HG02970 (cell line): ENCODE data around the gene SMAD5.

Experiments used
- ATAC-seq: cut with Tn5 transposase; IDR thresholded peaks from one replicate; pipeline ENCODE4 v1.9.1; 2021; ENCODE audit warnings: mild to moderate bottlenecking, moderate library complexity, moderate number of reproducible peaks; ENCODE audit not compliant: unreplicated experiment, low FRiP score

The SMAD5 gene

DNA sequence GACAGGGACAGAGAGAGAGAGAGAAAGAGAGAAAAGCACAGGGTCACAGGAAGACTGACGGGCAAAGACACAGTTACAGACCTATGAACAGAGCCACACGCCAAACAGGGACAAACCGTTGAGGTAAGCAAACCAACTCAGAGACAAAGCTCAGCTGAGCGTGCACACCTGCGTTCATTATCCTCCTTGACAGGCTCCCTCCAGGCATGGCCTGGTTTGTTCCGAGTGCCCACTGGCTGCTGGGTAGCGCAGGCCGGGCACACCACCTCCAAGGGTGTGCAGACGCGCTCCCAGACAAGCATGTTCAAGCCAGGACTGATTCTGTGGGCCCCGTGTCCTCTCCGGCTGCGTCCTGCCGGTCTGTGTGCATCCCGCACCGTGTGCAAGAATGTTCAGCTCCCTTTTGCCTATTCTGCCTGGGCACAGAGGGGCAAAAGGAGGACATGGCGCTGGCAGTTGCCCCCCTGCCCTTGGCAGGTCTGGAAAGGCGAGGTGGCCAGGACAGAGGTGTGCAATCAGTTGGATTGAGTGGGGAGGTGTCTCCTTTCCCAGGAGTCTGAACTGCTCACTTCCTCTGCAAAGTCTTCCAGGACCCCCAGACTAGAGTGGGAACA is 60.8 kb downstream of the SMAD5 start:
- ATAC-seq, result no peak

DNA sequence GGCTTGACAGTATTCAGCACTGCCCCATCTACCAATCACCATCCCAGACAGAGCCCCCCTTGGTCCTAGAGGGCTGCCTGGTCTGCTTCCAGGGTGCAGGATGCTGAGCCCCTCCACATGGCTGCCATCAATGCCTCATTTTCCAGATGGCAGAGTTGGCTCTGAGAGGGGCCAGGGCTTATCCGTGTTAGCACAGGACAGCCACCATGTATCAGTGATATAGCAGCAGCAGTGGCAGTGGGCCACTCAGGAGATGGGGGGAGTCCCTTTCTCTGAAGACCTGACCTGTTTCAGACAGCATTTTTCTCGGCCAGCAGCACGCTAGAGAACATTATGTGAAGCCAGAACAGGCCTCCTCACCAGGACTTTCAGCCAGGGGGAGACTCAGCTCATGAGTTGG is 61.9 kb downstream of the SMAD5 start:
- no peak for ATAC-seq

DNA sequence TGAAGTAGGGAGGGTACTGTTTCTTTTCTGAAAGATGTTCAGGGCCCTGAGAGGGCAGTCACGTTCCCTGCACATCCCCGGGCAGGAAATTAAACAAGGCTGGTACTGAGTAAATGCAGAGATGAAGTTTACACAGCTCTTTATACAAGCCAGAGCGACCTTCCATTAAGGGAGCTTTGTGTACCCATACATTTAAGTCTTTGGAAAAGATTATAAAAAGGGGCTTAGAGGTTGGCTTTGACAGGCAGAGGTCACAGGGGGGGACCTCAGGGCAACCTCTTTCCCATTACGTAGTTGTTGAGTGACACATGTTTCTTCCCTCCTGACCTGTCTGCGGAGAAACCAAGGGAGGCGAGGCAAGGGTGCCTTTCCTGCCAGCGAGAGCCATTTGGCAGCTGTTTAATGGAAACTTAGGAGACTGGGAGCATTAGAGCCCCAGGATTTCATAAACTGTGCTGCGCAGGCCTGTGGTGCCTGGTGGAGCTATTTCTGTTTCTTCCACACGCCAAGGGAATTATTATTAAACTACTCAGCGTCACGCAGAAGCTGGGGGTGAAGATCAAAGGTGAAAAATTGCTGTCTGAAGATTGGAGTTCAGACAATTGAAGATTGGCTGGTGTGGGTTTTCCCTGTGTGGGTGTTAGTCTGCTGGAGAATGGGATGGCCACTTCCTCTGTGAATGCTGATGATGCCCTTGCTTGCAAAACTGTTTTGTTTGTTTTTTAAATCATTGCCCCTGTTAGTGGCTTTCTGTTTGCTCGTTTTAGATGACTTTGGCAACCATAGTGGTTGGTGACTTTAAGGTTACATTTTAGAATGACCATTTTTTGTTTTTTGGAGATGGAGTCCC is 63.6 kb downstream of the SMAD5 start:
- no peak for ATAC-seq

DNA sequence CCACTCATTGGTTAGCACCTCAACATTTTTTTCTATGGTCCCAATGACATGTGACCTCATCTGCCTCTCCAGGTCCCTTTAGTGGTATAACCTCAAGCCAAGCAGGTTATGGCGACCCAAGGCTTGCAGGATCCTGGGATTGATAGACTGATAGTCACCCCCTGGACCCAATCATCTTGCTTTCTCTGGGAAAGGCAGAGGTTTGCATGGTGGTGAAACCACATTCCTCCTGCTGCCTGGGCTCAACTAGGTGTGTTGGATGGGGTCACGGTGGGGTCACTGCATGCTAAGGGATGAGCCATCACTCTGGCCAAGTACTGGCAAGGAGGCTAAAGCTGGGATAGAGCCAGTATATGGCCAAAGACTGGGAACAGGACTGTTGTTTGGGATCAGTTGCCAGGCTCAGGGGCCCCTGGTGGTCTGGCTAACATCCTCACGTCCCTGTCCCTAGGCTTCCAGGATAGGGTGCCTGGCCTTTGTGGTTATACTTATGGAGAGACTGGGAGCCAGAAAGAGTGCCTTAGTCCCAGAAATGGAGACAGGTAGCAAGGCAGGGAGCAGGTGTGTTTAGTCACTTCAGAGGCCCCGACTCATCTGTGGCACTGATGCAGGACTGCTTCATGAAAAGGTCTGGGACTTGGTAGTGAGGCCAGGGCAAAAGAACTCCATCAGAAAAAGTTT is 65.0 kb downstream of the SMAD5 start:
- no peak for ATAC-seq

DNA sequence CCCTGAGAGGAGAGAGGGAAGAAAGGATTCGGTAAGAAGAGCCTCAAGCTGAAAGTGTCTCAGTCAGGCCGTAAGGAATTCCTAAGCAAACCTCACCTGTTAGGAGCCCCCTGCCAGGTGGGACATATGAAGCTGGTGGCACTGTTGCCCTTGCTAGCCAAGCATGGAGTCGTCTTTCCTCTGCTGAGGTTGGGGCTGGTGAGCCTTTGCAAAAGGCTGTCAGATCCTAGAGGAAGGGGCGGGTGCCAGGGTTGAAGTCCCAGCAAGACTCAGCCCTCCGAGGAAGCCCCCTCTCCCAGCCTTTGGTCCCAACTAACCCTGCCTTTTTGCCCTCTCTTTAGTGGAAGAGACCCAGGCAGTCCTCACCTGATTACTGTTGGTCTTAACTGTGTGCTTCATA is 65.8 kb downstream of the SMAD5 start:
- ATAC-seq, result no peak

DNA sequence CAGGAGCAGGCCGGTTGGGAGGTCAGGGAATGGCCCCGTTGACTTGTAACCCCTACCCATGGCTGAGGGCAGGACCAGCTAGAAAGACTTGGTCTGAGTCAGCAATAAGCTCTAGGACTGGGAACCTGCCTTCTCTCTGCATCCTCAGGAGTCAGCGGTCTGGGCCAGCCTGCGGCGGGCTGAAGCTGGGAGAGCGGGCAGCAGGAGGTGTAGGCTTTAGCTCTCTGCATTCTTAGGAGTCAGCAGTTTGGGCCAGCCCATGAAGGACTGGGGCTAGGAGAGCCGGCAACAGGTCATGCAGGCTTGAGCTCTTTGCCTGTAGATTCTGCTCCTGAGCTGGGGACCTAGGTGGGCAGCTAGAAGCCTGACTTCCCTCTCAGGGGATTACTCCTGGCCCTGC is 66.8 kb downstream of the SMAD5 start:
- ATAC-seq, result no peak

DNA sequence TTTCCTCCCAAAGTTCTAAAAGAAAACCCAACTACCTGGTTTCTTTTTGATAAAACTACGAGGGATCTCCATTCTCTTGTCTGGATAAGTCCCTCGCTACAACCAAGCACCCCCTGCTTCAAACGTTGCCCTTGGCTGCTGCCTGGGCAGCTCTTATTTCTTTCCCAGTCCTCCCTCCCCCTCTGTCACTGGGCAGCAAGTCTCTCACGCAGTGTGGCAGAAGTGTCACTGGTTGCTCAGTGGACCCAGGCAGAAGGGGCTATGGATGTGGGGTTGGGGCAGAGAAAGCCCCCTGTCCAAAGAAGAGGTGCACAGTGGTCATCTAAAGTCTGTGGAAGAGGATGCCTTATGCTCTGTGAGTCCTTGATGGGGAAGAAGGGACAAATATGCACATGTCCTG is 67.5 kb downstream of the SMAD5 start:
- no peak for ATAC-seq

DNA sequence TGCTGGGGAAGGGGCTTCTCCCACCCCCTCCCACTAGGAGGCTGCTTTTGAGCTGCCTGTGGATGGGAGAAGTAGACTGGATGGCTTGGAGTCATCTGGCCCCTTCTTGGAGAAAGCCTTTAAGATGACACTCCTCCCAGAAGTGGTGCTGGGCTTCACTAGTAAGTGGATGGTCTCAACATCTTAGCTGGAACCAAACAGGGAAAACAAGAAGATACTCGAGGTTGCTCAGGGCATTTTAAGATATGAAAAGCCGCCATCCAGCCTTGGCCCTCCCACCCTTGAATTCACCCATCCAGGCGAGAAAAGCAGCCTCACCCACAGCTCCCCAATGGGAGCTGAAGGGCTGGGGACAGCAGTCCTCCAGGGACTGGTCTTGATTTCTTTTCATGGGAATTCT is 68.1 kb downstream of the SMAD5 start:
- ATAC-seq, result no peak

DNA sequence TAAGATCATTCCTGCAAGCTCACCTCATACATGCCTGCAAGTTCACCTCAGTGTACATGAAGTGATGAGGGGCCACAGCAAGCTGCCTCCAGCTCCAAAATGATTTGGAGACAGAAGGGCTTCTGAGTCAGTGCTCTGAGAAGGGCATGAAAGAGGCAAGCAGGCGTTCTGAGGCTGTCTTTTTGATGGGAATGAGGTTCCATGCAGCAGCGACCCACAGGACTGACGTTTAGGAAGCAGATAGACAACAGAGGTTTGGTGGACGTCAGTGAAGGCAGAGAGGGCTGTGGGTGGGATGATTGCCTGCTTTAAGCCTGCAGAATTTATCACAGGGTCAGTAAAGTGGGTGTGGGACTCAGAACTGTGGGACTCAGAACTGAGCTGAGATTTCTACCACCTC is 69.2 kb downstream of the SMAD5 start:
- ATAC-seq, result no peak

DNA sequence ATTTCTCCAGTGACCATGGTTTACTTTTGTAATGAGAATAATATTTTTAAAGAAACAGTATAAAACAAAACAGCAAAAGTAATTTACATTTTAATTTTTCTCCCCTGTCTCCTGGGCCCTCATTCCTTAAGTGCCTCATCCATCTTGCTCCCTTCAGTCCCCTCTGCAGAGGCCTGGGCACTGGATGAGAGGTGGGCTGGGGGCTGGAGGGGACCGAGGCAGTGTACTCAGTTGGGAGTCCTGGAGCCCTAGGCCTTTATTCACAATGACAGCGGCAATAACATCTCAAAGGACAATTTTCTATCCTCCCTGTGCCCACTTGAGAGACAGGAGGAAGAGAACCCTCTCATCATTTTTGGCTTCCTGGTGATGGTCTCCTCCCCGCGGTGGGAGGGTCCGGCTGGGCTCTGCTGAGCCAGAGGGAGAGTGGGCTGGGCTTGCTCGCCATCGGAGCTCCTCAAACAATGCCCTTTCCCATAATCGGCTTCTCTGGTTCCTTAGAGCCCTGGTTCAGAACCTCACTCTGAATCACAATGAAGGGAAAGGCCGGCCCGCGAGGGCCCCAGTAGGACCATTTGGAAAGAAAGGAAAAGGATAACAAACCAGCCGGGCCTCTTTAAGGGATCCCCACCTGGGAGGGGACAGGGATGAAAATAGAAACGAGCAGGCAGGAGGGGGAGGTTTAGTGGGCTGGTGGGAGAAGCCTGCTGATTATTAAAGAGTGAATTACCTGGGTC is 70.0 kb downstream of the SMAD5 start:
- no peak for ATAC-seq

DNA sequence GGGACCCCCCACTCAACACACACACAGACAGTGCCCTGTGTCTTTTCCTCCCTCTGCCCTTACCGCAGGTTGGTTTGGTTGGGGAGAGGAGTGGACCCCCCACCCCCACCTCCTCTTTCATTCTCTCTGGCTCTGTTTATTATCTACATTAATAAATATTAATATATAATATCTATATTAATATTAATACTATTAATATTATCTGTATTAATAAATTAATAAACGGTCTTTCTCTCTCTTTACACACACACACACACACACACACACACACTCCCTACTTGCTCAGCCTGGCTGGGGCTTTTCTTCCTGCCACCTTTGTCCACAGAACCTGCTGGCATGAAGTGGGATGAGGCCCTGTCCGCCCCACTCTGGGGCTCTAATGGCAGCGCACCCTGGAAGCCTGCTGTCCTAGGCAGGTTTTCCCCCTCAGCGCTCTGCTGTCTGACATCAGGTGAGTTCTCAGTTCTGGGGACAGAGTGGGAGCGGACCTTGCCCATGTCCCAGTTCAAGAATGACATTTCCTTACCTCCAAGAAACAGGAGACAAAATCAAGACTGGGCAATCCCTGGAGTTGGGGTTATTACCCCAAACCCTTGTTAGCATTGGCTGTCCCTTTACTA is 70.8 kb downstream of the SMAD5 start:
- no peak for ATAC-seq

DNA sequence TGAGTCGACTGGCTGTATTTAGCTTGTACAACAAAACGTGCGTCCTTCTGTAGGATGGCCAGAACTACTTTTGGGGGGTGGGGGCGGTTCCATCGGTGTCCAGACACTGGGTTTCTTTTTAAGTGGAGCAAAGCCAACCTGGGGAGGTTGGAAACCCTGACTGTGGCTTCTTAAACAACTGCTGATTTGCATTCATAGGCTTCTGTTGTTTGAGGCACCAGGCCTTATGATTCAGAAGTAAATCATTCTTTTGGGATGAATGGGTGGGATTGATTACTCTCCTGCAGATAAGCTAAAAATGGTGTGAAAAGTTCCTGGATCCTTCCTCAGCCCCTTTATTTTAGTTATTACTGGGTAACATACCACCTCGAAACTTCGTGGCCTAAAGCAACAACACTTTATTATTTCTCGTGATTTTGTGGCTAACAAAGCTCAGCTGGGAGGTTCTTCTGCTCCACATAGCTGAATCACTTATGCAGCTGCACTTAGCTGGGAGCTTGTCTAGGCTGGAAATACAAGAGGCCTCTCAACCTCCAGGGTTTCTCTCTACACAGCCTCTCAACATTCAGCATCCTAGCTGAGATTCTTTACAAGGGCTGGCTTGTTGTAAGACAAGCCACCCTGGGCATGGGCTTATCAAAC is 72.5 kb downstream of the SMAD5 start:
- ATAC-seq, result no peak

DNA sequence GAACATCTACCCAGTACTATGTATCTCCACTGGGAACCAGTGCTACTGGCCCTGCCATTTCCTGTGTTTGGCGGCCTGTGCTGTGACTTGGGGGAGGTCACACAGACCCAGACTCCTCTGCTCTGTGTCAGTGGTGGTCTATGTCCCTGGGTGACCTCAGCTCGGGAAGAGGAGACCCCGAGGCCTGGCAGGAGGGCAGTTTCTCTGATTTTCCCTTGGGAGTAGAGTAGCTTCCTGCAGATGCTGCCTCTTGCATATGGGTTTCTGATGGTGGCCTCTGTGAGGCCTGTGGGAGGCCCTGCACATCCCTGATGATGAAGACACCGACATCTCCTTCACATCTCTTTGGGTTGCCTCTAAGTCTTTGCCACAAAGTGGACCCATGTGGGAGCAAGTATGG is 73.3 kb downstream of the SMAD5 start:
- ATAC-seq, result no peak

DNA sequence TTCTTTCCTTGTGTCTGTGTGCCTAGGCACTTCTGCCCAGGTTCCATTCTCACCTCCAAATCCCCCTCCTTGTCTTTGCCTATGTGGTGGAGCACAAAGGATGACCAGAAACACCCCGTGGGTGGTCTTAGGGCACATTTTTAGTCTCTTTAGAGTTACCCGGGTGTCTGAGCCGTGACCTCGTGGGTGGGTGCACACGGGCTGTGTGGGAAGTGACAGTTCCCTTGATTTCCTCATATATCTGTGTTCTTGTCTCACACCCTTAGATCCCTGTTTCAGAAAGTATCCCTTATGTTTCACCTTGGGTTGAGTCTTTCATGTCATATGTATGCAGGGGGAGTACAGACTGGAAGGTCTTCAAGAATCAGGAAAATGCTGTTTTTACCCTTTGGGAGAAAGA is 73.7 kb downstream of the SMAD5 start:
- no peak for ATAC-seq

DNA sequence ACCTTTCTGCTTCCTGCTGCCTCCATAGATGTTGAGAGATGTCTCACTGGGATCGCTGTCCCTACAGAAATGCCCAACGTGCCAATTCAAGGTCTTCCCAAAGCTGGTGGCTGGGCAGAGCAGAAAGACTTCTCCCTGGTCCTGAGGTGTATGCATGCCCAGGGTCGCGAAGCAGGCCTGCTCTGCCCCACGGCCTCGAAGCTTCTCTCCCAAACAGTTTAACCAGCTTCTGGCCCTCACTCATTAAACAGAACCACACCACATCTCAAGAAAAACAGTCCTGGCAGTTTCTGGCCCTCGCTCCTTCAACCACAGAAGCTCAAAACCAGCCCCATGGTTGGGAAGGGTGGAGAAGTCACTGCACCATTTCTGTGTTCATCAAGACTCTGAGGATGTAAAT is 75.0 kb downstream of the SMAD5 start:
- ATAC-seq, result no peak

DNA sequence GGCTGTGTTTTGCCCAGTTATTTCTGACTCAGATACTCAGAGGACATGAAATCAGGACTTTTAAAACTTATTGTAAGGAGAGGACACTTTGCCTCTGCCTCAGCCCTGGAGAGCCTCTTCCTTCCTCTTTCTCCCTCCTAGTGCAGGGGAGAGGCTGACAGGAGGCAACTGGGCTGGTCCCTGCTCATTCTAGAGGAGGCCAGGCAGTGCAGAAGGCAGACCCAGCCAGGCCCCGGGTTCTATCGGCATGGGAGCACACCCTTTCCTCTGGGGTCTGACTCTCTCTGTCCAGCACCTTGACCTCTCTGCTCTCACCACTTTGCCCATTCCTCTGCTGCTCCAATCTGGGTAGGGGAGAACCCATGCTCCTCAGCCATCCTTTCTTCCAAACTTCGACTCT is 76.3 kb downstream of the SMAD5 start:
- no peak for ATAC-seq

DNA sequence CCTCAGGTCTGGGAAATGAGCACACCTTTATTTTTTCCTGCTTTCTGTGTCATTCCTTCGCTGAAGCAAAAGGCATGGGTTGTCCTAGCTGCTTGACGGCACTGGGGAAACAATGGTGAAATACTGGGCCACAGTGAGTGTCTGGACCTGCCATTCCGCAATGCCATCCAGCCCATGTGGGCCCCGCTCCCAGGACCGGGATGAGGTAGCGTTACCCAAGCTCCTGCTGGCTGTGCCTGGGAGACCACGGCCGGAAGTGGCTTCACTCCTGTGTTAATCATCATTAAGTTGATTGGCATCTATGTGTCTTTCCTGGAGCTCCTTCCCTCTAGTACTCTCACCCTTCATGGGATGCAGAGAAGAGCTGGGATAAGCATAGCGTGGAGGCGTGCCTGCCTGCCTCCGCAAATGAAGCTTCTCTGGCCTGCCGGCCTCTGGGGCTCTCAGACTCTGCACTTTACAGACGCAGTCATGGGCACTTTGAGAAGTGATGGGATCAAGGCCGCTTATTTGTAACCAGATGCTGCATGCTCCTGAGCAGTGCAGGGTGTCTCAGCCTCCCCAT is 76.8 kb downstream of the SMAD5 start:
- no peak for ATAC-seq

DNA sequence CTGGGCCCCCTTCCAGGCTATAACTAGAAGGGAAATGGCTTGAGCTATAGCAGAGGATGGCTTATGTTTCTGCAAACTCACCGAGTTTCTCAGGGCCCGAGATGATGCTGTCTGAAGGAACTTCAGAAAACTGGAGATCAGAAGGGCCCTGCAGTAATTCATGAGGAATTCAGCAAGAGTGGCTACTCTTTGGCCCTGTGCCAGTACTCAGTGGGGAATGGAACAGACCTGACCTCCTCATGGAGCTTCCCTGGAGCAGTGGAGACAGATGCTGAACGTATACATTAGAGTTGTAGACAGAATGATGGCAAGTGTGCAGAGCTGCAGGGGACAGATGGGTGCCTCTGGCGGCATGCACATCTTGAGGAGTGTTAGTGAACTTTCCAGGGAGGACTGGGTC is 77.6 kb downstream of the SMAD5 start:
- no peak for ATAC-seq

DNA sequence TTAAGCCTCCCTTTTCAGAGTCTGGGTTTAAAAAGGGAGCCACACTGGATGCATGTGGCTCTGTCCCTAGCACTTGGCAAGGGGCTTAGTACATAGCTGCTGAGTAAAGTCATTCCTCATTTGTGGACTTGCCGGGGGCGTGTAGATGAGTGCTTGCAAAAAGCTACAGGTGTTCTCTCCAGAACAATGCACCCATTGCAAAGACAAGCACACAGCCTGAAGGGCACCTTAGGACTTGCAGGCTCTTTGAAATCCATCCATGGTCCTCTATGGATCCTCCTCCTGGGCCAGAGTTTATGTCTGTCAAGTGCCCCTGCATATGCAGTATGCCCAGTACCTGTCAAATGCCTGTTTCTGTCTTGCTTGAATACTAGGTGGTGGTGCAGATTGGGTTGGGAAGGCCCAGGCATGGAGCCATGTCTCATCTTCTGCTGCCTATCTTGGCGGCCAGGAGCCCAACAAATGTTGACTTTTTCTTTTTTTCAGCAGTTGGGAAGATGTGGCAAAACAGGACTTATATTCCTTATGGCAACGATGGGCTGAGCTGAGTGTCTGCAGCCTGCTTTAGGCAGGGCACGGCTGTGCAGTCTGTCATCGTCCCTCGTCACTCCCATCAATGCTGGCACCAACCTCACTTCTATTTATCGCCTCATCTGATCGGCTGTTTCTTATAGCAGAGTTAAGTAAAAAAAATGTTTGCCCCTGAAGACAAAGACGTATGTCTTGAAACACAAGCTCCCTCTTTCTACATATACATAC is 78.8 kb downstream of the SMAD5 start:
- no peak for ATAC-seq
